HL-60 (cell line): ENCODE measurements around the gene MAPK7.

Experiments
- POLR2AphosphoS5 ChIP-seq: IDR thresholded peaks from 2 replicates; pipeline ENCODE4 v1.6.1; 2012; ENCODE audit warnings: low read depth
- TF ChIP-seq, protein P1 (sequence below): IDR thresholded peaks from one replicate; pipeline ENCODE4 v1.5.1; 2011; ENCODE audit warnings: low read length, control low read depth, inconsistent platforms; ENCODE audit not compliant: insufficient read depth

DNA sequence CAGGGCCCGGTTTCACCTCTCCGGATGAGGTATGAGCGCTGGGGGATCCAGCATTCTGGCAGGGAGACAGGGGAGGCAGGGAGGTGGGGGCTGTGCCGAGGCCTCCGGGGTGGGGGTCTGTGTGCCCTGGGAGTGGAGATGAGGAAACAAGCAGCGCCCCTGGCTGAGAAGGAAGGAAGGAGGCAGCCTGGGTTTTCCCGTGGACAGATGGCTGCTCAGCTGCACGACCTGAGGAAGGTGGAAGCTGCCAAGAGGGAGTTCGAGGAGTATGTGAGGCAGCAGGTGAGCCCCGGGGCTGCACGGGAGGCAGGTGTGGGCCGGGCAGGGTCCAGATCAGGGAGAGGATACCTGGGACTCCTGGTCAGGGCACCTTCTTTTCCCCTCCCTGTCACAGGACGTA lies 37.0 kb downstream of the MAPK7 start:
- TF ChIP-seq, protein P1, sequence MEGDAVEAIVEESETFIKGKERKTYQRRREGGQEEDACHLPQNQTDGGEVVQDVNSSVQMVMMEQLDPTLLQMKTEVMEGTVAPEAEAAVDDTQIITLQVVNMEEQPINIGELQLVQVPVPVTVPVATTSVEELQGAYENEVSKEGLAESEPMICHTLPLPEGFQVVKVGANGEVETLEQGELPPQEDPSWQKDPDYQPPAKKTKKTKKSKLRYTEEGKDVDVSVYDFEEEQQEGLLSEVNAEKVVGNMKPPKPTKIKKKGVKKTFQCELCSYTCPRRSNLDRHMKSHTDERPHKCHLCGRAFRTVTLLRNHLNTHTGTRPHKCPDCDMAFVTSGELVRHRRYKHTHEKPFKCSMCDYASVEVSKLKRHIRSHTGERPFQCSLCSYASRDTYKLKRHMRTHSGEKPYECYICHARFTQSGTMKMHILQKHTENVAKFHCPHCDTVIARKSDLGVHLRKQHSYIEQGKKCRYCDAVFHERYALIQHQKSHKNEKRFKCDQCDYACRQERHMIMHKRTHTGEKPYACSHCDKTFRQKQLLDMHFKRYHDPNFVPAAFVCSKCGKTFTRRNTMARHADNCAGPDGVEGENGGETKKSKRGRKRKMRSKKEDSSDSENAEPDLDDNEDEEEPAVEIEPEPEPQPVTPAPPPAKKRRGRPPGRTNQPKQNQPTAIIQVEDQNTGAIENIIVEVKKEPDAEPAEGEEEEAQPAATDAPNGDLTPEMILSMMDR: no peak
- no peak for TF ChIP-seq POLR2AphosphoS5
